ENCODE measurements around the gene SNX8. TPM values are rescaled to one million over a fixed set of nuclear protein-coding genes. Genes with fewer than 3 reads are reported as not detected.

The SNX8 gene
- total and polyA plus RNA-seq, 2 of the 8 experiments (the other 6 are each of a cell fraction or from before 2014, with no cell fraction given), result 46.2 to 70.8 TPM

DNA sequence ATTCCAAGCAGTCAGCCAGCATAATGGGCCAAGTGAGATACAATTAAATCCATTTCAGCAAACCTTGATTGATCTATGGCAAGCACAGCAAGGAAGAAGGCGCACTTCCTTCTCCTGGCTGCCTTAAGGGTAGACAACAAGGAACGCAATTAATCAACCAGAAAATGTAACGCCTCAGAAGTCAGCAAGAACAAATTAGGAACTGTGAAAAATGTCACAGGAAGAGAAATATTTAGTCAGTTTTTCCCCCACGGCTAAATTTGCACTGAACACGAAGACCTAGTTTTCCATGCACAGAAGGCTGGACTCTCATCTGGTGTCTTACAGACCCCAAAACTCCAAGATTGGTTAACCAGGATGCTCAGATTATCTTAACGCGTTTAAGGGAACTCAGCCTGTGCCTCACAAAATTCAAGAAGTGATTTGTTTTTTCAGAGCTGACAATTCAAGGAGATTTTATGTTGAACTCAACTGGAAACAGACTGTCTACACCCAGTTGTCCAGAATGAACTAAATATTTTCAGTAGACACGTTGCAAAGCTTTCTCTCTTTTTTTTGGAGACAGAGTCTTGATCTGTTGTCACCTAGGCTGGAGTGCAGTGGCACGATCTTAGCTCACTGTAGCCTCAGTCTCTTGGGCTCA, 14.2 kb downstream of the SNX8 start:
- no peak overlapping the region for H3K56ac ChIP-seq (replicated peaks; ENCODE audit: insufficient read length, low read depth, low read length)
- peaks cover 0 to 43% of the 10 kb centered on the region in 2 experiments; a peak in 3 of 4 replicates for H3K79me2 ChIP-seq (ENCODE audit: control insufficient read depth in 1 of 2, insufficient read depth in 2 of 2, low read length in 2 of 2)
- no peaks in the 10 kb centered on the region for H3K23me2 ChIP-seq (ENCODE audit: low read depth, low read length)
- peak overlapping the region; percentile 53; the same call in 1 of the 2 replicates for H2BK15ac ChIP-seq (ENCODE audit: low read length)
- no peak overlapping the region for H3K18ac ChIP-seq (ENCODE audit: extremely low read depth, low read length)
- no peak overlapping the region for H3K4ac ChIP-seq (replicated peaks; ENCODE audit: insufficient read length, low read depth, low read length)
- H4K8ac ChIP-seq (ENCODE audit: extremely low read depth, insufficient read depth, low read length), result no peak overlapping the region
- H2AFZ ChIP-seq (ENCODE audit: low read length), result no peak overlapping the region
- peaks cover 3 to 13% (median 7%) of the 10 kb centered on the region in 4 experiments; a peak in 6 of 7 replicates for H3K4me1 ChIP-seq (replicated peaks in 1 of 4; ENCODE audit: control insufficient read depth in 3 of 4, insufficient read depth in 4 of 4, low read length in 3 of 4)
- H4K91ac ChIP-seq (replicated peaks; ENCODE audit: insufficient read length, low read length), result no peak overlapping the region
- H3K79me1 ChIP-seq (ENCODE audit: low read depth, low read length), result no peaks in the 10 kb centered on the region; the same call in none of the 2 replicates
- H3K9ac ChIP-seq (replicated peaks in 1 of 4; ENCODE audit: extremely low read depth in 1 of 4, low read depth in 3 of 4, low read length in 3 of 4), result no peak overlapping the region
- no peak overlapping the region for H3K4me3 ChIP-seq (ENCODE audit: extremely low read depth in 1 of 4, insufficient read depth in 2 of 4, low read depth in 3 of 4, low read length in 4 of 4)
- H3K27me3 ChIP-seq (replicated peaks in 1 of 4; ENCODE audit: control insufficient read depth in 3 of 4, extremely low read depth in 1 of 4, insufficient read depth in 3 of 4, low read length in 3 of 4), result no peaks in the 10 kb centered on the region
- H3K9me3 ChIP-seq (ENCODE audit: insufficient read depth in 2 of 2, low read depth in 1 of 2, low read length in 1 of 2), result peaks cover 2 to 19% of the 10 kb centered on the region in 2 experiments; a peak in 2 of 4 replicates
- no peak for FAIRE-seq
- H4K5ac ChIP-seq (ENCODE audit: insufficient read length, low read depth, low read length), result no peak overlapping the region
- H3K4me2 ChIP-seq (ENCODE audit: insufficient read depth in 1 of 2, low read depth in 2 of 2, low read length in 2 of 2), result no peak overlapping the region; a peak in 1 of 4 replicates
- WGBS, 2 experiments (ENCODE audit: extremely low coverage in 1 of 2, insufficient coverage in 1 of 2, insufficient read length in 1 of 2, insufficient replicate concordance in 2 of 2, low coverage in 1 of 2, low lambda C conversion rate in 2 of 2, missing lambda C conversion rate in 1 of 2), result 94% methylated on average over 9 of the region's 9 CpGs; no CpG with 5 or more reads in 1 of the 2 experiments
- no peaks in the 10 kb centered on the region for H3K36me3 ChIP-seq (ENCODE audit: control insufficient read depth in 2 of 4, insufficient read depth in 4 of 4, low read length in 3 of 4)
- H2BK5ac ChIP-seq (ENCODE audit: low read depth, low read length), result peak overlapping the region; percentile 18; the same call in 1 of the 2 replicates
- no peak overlapping the region for H3K27ac ChIP-seq (ENCODE audit: low read depth, low read length)
- peaks cover 0 to 1% of the 10 kb centered on the region in 2 experiments for H4K20me1 ChIP-seq (replicated peaks in 1 of 2; ENCODE audit: control insufficient read depth in 1 of 2, insufficient read depth in 2 of 2, low read length in 2 of 2)
- no peak overlapping the region for H2BK20ac ChIP-seq (ENCODE audit: low read length)
- no peak overlapping the region for H2BK120ac ChIP-seq (replicated peaks; ENCODE audit: low read depth, low read length)
- ChIA-PET CTCF (ENCODE audit: partially characterized antibody) (interaction anchor here (0.6 to 2.1 kb wide), 6 partner anchors 13 to 1652 kb away, joined by 3 to 6 read pairs (median 3); no protein-coding TSS in a partner anchor), POLR2A (ENCODE audit: partially characterized antibody) (interaction anchor here (1.0 to 2.8 kb wide), 12 partner anchors 9 to 116 kb away, joined by 3 to 29 read pairs (median 8); partner anchors contain the start of genes EIF3B and SNX8)
- no peak overlapping the region for H3K23ac ChIP-seq (ENCODE audit: insufficient read length)
- no peak overlapping the region; the same call in 1 of the 2 replicates for H2AK5ac ChIP-seq (ENCODE audit: low read depth, low read length)
- H2BK12ac ChIP-seq (ENCODE audit: low read depth, low read length), result peak overlapping the region; percentile 52
- H3K14ac ChIP-seq (ENCODE audit: insufficient read length), result no peak overlapping the region
- DNase-seq (ENCODE audit: low read depth in 1 of 2, low spot score in 2 of 2), result no peak
- TF ChIP-seq, protein P1, sequence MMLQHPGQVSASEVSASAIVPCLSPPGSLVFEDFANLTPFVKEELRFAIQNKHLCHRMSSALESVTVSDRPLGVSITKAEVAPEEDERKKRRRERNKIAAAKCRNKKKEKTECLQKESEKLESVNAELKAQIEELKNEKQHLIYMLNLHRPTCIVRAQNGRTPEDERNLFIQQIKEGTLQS (IDR thresholded peaks at IDR 0.05; ENCODE audit: insufficient read depth, low read depth, low read length), result no peak
- no peak for TF ChIP-seq RXRA (IDR thresholded peaks at IDR 0.05; ENCODE audit: insufficient read depth, low read depth, low read length)
- TF ChIP-seq NRF1 (IDR thresholded peaks at IDR 0.05; ENCODE audit: low read depth, low read length), result no peak
- no peak for TF ChIP-seq TEAD4 (IDR thresholded peaks at IDR 0.05; ENCODE audit: low read depth, low read length)
- no peak for TF ChIP-seq KDM4A (IDR thresholded peaks at IDR 0.05; ENCODE audit: low read depth, low read length, severe bottlenecking)
- no peak for TF ChIP-seq GTF2F1 (IDR thresholded peaks at IDR 0.05; ENCODE audit: borderline replicate concordance, low read depth, low read length)
- TF ChIP-seq RAD21 (IDR thresholded peaks at IDR 0.05 in 1 of 2, conservative IDR thresholded peaks at IDR 0.05 in 1 of 2; ENCODE audit: low read depth in 2 of 2, low read length in 2 of 2), result no peak
- no peak for TF ChIP-seq POLR2AphosphoS5 (IDR thresholded peaks at IDR 0.05; ENCODE audit: low read depth, low read length)
- no peak for TF ChIP-seq SAP30 (IDR thresholded peaks at IDR 0.05; ENCODE audit: insufficient read depth, insufficient replicate concordance, low read length)
- no peak for TF ChIP-seq CBX5 (IDR thresholded peaks at IDR 0.05; ENCODE audit: low read depth, low read length)
- TF ChIP-seq MAFK (IDR thresholded peaks at IDR 0.05; ENCODE audit: low read depth, low read length), result no peak
